DND-41 (cell line): ENCODE data around the gene EDC3.

Source experiments
- ATAC-seq: fragments of 200-7000 bp; cut with Tn5 transposase; 3 replicates; pipeline ENCODE4 v1.9.1; 2021; ENCODE audit warnings: low read depth; ENCODE audit not compliant: insufficient read depth
- DNase-seq: peaks from one replicate; pipeline ENCODE4 v3.0.0-alpha.2; 2020
- H2AFZ ChIP-seq: 2 replicates; pipeline ENCODE4 v1.6.0; 2012; ENCODE audit warnings: low read depth, low read length
- H3K27ac ChIP-seq: 2 replicates; pipeline ENCODE4 v1.5.1; 2012; ENCODE audit warnings: low read length, inconsistent platforms
- H3K27me3 ChIP-seq: fragments of 200-600 bp; sonication (generic); 2 replicates; pipeline ENCODE4 v1.6.0; 2012; ENCODE audit warnings: low read length, mild to moderate bottlenecking, inconsistent platforms; ENCODE audit not compliant: insufficient read depth, poor library complexity
- H3K36me3 ChIP-seq: 2 replicates; pipeline ENCODE4 v1.5.1; 2012; ENCODE audit warnings: low read length, inconsistent platforms; ENCODE audit not compliant: insufficient read depth
- H3K4me1 ChIP-seq: 2 replicates; pipeline ENCODE4 v1.5.1; 2012; ENCODE audit warnings: mild to moderate bottlenecking, low read length; ENCODE audit not compliant: insufficient read depth
- H3K4me2 ChIP-seq: 2 replicates; pipeline ENCODE4 v1.6.0; 2012; ENCODE audit warnings: mild to moderate bottlenecking, moderate library complexity, low read length, inconsistent platforms; ENCODE audit not compliant: insufficient read depth
- H3K4me3 ChIP-seq, 2 experiments: fragments of 200-600 bp in 1 of 2; shearing (Covaris generic) in 1 of 2; 2 replicates each; pipeline ENCODE4 v1.5.1; 2012 to 2016; ENCODE audit warnings: inconsistent platforms in 2 of 2, low read length in 2 of 2, mild to moderate bottlenecking in 2 of 2, low read depth in 1 of 2, moderate library complexity in 1 of 2
- H3K79me2 ChIP-seq: 2 replicates; pipeline ENCODE4 v1.6.0; 2012; ENCODE audit warnings: low read length, inconsistent platforms; ENCODE audit not compliant: insufficient read depth
- H3K9ac ChIP-seq: 2 replicates; pipeline ENCODE4 v1.6.0; 2012; ENCODE audit warnings: low read depth, mild to moderate bottlenecking, inconsistent platforms, low read length, moderate library complexity
- H3K9me3 ChIP-seq: 2 replicates; pipeline ENCODE4 v1.5.1; 2012; ENCODE audit warnings: low read length, moderate library complexity, mild to moderate bottlenecking, inconsistent platforms; ENCODE audit not compliant: insufficient read depth, severe bottlenecking
- H4K20me1 ChIP-seq: 2 replicates; pipeline ENCODE4 v1.6.0; 2012; ENCODE audit warnings: low read length; ENCODE audit not compliant: insufficient read depth
- EZH2 ChIP-seq: IDR thresholded peaks from 3 replicates; pipeline ENCODE4 v1.6.1; 2012; ENCODE audit warnings: borderline replicate concordance, low read depth, mild to moderate bottlenecking, moderate library complexity, low read length, inconsistent platforms; ENCODE audit not compliant: severe bottlenecking
- TF ChIP-seq, protein P1 (sequence below): IDR thresholded peaks from 2 replicates; pipeline ENCODE4 v1.5.1; 2012; ENCODE audit warnings: borderline replicate concordance, low read length, moderate library complexity, mild to moderate bottlenecking; ENCODE audit not compliant: poor library complexity, severe bottlenecking; ENCODE audit errors: extremely low read depth

The EDC3 gene

DNA sequence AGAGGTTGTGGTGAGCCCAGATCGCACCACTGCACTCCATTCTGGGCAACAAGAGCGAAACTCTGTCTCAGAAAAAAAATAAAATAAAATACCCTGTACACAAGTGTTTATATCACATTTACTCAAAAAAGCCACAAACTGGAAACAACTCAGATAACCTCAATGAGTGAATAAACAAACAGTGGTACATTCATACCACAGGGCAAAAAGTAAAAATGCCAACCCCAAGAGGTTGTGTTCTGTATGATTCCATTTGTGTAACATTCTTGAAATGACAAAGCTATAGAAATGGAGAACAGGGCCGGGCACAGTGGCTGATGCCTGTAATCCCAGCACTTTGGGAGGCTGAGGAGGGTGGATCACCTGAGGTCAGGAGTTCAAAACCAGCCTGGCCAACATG is 12.9 kb downstream of the EDC3 start:
- TF ChIP-seq EZH2, result no peak
- TF ChIP-seq, protein P1, sequence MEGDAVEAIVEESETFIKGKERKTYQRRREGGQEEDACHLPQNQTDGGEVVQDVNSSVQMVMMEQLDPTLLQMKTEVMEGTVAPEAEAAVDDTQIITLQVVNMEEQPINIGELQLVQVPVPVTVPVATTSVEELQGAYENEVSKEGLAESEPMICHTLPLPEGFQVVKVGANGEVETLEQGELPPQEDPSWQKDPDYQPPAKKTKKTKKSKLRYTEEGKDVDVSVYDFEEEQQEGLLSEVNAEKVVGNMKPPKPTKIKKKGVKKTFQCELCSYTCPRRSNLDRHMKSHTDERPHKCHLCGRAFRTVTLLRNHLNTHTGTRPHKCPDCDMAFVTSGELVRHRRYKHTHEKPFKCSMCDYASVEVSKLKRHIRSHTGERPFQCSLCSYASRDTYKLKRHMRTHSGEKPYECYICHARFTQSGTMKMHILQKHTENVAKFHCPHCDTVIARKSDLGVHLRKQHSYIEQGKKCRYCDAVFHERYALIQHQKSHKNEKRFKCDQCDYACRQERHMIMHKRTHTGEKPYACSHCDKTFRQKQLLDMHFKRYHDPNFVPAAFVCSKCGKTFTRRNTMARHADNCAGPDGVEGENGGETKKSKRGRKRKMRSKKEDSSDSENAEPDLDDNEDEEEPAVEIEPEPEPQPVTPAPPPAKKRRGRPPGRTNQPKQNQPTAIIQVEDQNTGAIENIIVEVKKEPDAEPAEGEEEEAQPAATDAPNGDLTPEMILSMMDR, result no peak

DNA sequence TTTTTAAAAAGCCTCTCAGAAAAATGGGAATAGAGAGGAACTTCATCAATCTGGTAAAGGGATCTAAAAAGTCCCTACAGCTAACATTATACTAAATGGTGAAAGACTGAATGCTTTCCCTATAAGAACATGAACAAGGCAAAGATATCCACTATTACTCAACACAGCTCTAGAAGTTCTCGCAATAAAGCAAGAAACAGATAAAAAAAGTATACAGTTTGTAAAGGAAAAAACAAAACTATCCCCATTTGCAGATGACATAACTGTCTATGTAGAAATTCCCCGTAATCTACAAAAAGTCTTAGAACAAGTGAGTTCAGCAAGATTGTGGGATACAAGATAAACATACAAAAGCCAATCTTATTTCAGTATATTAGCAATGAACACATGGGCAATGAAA is 15.4 kb downstream of the EDC3 start:
- Histone ChIP-seq H3K27me3 (no peaks in the 10 kb centered on the region), H3K79me2 (peaks cover 56% of the 10 kb centered on the region), H3K9ac (no peak overlapping the region), H3K36me3 (peaks cover 8% of the 10 kb centered on the region; the same call in 1 of the 2 replicates), H2AFZ (no peak overlapping the region), H3K4me2 (no peak overlapping the region), H3K27ac (no peak overlapping the region), H3K9me3 (no peaks in the 10 kb centered on the region), H3K4me3 (no peak overlapping the region), H3K4me1 (no peaks in the 10 kb centered on the region), H4K20me1 (peaks cover 6% of the 10 kb centered on the region; the same call in 1 of the 2 replicates)
- TF ChIP-seq, protein P1, result no peak
- TF ChIP-seq EZH2, result no peak
- DNase-seq (no peak), ATAC-seq (no peak)

More for the DNA sequence above, 12.9 kb downstream of the EDC3 start:
- peaks cover 11% of the 10 kb centered on the region for H3K36me3 ChIP-seq
- H4K20me1 ChIP-seq, result no peaks in the 10 kb centered on the region; the same call in 1 of the 2 replicates
- no peaks in the 10 kb centered on the region for H3K27me3 ChIP-seq
- H3K79me2 ChIP-seq, result peaks cover 53% of the 10 kb centered on the region
- H3K4me3 ChIP-seq, result no peak overlapping the region
- H3K27ac ChIP-seq, result no peak overlapping the region
- no peaks in the 10 kb centered on the region for H3K9me3 ChIP-seq
- ATAC-seq (no peak), DNase-seq (no peak)
- H3K9ac ChIP-seq, result no peak overlapping the region
- H3K4me2 ChIP-seq, result no peak overlapping the region
- no peak overlapping the region for H2AFZ ChIP-seq
- no peaks in the 10 kb centered on the region for H3K4me1 ChIP-seq

DNA sequence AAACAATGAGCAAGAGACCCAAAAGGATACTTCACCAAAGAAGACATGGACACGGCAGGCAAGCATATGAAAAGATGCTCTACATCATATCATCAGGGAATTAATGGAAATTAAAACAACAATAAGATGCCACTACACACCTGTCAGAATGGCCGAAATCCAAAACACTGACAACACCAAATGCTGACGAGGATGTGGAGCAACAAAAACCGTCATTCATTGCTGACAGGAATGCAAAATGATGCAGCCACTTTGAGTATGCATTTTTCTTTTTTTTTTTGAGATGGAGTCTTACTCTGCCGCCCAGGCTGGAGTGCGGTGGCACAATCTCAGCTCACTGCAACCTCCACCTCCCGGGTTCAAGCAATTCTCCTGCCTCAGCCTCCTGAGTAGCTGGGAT is 19.0 kb downstream of the EDC3 start:
- ATAC-seq (no peak), DNase-seq (no peak)
- no peak overlapping the region for H3K9ac ChIP-seq
- no peaks in the 10 kb centered on the region for H3K9me3 ChIP-seq
- H3K36me3 ChIP-seq, result peaks cover 17% of the 10 kb centered on the region
- H3K4me3 ChIP-seq, result no peak overlapping the region
- TF ChIP-seq, protein P1, result no peak
- TF ChIP-seq EZH2, result no peak
- H4K20me1 ChIP-seq, result peaks cover 6% of the 10 kb centered on the region; the same call in 1 of the 2 replicates
- H3K27me3 ChIP-seq, result no peaks in the 10 kb centered on the region
- peaks cover 40% of the 10 kb centered on the region for H3K79me2 ChIP-seq
- H2AFZ ChIP-seq, result no peak overlapping the region
- no peak overlapping the region for H3K4me2 ChIP-seq
- no peaks in the 10 kb centered on the region for H3K4me1 ChIP-seq
- no peak overlapping the region for H3K27ac ChIP-seq

DNA sequence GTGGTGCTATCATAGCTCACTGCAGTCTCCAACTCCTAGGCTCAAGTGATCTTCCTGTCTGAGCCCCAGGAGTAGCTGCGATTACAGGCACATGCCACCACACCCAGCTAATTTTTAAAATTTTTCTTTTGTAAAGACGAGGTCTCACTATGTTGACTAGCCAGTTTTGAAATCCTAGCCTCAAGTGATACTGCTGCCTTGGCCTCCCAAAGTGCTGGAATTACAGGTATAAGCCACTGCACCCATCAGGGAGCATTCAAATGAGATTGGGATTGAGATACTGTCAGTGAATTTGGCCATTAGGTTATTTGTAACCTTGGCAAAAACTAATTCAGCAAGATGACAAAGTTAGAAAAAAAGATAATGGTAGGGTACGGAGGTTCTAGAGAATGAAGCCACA is 21.7 kb downstream of the EDC3 start:
- no peak overlapping the region for H3K9ac ChIP-seq
- no peak overlapping the region for H2AFZ ChIP-seq
- H3K4me3 ChIP-seq, result no peak overlapping the region
- peaks cover 6% of the 10 kb centered on the region; the same call in 1 of the 2 replicates for H4K20me1 ChIP-seq
- H3K9me3 ChIP-seq, result no peaks in the 10 kb centered on the region
- peaks cover 23% of the 10 kb centered on the region for H3K79me2 ChIP-seq
- H3K4me2 ChIP-seq, result no peak overlapping the region
- TF ChIP-seq, protein P1, result no peak
- TF ChIP-seq EZH2, result no peak
- DNase-seq, result no peak
- no peaks in the 10 kb centered on the region for H3K4me1 ChIP-seq
- H3K36me3 ChIP-seq, result peaks cover 31% of the 10 kb centered on the region
- no peak for ATAC-seq
- H3K27me3 ChIP-seq, result no peaks in the 10 kb centered on the region
- no peak overlapping the region for H3K27ac ChIP-seq
